HG03139 (cell line): ENCODE results near the gene SMC4.

Experiments used
- ATAC-seq: cut with Tn5 transposase; IDR thresholded peaks from one replicate; pipeline ENCODE4 v1.9.1; 2021; ENCODE audit not compliant: unreplicated experiment

SMC4 gene

DNA sequence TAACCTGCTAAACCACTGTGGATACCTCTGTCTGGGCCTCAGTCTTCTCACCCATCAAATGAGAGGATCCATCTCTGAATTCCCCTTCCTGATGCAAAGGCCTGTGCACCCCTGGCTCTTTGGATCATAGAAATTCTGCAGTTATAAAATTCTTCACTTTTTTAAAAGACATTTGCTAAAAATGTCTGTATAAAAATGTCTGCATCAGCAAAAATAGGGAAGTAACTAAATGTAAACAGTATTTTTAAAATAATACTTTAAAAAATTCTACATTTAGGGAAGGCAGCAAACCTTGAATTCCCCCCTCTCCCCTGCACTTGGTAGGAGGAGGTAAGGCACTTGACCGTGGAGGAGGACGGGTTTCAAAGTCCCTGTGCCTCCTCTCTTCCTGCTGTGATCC, 75.7 kb downstream of the SMC4 start:
- no peak for ATAC-seq

DNA sequence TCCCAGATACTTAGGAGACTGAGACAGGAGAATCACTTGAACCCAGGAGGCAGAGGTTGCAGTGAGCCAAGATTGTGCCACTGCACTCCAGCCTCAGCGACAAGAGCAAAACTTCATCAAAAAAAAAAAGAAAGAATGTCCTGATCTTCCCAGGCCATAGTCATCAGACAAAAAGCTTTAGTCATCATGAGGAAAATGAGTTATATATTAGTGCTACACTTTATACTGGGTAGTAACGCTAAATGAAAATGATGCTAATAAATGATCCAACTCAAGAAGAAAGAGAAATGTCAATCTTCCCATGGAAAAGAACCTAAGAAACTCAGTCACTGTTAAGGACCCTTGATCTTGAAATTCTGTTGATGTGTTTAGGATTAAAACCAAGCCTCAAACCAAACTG, 76.4 kb downstream of the SMC4 start:
- no peak for ATAC-seq

GRCh38 chr3:160477750-160478149, 78.3 kb downstream of the SMC4 start:
- ATAC-seq: no peak

GRCh38 chr3:160478338-160478737, 78.9 kb downstream of the SMC4 start:
- ATAC-seq: no peak

DNA sequence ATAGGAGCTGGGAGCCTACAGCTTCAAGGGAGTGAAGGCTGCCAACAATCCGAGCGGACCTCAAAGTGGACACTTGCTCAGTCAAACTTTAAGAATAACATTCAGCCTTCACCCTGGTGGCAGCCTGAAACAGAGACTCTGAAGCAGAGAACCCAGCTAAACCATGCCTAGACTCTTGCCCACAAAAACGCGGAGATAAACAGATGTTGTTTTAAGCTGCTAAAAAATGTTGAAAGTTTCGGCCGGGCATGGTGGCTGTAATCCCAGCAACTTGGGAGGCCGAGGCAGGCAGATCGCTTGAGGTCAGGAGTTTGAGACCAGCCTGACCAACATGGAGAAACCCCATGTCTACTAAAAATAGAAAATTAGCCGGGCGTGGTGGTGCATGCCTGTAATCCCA, 79.9 kb downstream of the SMC4 start:
- no peak for ATAC-seq

GRCh38 chr3:160480931-160481330, 81.5 kb downstream of the SMC4 start:
- ATAC-seq: no peak

GRCh38 chr3:160481856-160482255, 82.4 kb downstream of the SMC4 start:
- ATAC-seq: no peak

DNA sequence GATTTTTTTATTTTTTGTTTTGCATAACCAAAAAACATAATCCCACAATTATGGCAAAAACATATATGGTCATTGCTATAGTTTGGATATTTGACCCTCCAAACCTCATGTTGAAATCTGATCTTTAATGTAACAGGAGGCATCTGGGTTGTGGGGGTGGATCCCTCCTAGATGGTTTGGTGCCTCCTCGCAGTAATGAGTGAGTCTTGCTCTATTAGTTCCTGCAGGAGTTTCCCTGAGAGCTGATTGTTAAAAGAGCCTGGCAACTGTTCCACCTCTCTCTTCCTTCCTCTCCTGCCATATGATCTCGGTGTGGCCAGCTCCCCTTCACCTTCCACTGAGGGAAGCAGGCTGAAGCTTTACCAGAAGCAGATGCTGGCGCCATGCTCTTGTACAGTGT, 83.3 kb downstream of the SMC4 start:
- no peak for ATAC-seq
